ENCODE data around the gene MCRS1. TPM values are rescaled to one million over a fixed set of nuclear protein-coding genes. Genes with fewer than 3 reads are reported as not detected.

MCRS1 gene, protein sequence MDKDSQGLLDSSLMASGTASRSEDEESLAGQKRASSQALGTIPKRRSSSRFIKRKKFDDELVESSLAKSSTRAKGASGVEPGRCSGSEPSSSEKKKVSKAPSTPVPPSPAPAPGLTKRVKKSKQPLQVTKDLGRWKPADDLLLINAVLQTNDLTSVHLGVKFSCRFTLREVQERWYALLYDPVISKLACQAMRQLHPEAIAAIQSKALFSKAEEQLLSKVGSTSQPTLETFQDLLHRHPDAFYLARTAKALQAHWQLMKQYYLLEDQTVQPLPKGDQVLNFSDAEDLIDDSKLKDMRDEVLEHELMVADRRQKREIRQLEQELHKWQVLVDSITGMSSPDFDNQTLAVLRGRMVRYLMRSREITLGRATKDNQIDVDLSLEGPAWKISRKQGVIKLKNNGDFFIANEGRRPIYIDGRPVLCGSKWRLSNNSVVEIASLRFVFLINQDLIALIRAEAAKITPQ
- 100 to 1,000 TPM in 3 of 9 donors, 10 to 100 TPM in 6; 70.0 to 122 (median 88.3) TPM for total RNA-seq
- polyA plus RNA-seq: 10 to 100 TPM; 64.2 to 80.3 TPM
- long read RNA-seq, donor 1, transcript MCRS1-201 (15 exons, 1,928 nt): major isoform, 76 of 187 reads
- long read RNA-seq, donor 1, partial matches to known transcripts: 66 of 187 reads
- long read RNA-seq, donor 1, other reads (novel, unspliced or antisense): 42 of 187 reads
- long read RNA-seq, donor 2, transcript MCRS1-201 (15 exons, 1,928 nt): major isoform, 257 of 476 reads
- long read RNA-seq, donor 2, partial matches to known transcripts: 147 of 476 reads
- long read RNA-seq, donor 2, other reads (novel, unspliced or antisense): 65 of 476 reads
- long read RNA-seq, donor 3, transcript MCRS1-201 (15 exons, 1,928 nt): major isoform, 45 of 118 reads
- long read RNA-seq, donor 3, partial matches to known transcripts: 39 of 118 reads
- long read RNA-seq, donor 3, other reads (novel, unspliced or antisense): 31 of 118 reads

GRCh38 chr12:49567611-49568441 is at the start of gene MCRS1:
Gene MCRS1, minus strand, starts transcription at chr12:49568142. Its CDS starts 1,411 bp downstream, at chr12:49566731.
- Histone ChIP-seq H3K27ac (peak within 1 kb of the TSS; percentile 61 to 98 (median 94)), H3K9me3 (no peaks in the 10 kb centered on the region), H3K27me3 (no peaks in the 10 kb centered on the region), H3K4me1 (peaks cover 0 to 62% (median 43%) of the 10 kb centered on the region in 12 donors), H3K36me3 (peaks cover 0 to 26% (median 22%) of the 10 kb centered on the region in 9 donors), H3K4me3 (peak within 1 kb of the TSS; percentile 50 to 99 (median 82))
- DNase-seq: peak; percentile 88 to 92 (median 90)
- ATAC-seq: peak; percentile 65 to 89 (median 79)
- TF ChIP-seq CTCF (IDR thresholded peaks at IDR 0.05): no peak
- peak in 1 of 2 donors; percentile 65 for TF ChIP-seq POLR2A (IDR thresholded peaks at IDR 0.05)
- intact Hi-C loops (cut with DNase I): loop anchor here in 1 of 10 donors (1.0 kb wide), 1 partner anchor 55 kb away; the partner anchor contains the start of gene PRPF40B
- WGBS, 4 donors: 0 to 1% (median 0%) methylated on average over 45 to 54 of the region's 54 CpGs

- H3K36me3 ChIP-seq: no peaks in the 10 kb centered on the region
- peaks cover 0 to 5% (median 0%) of the 10 kb centered on the region in 12 donors for H3K9me3 ChIP-seq
- TF ChIP-seq CTCF (IDR thresholded peaks at IDR 0.05): no peak
- no peak for DNase-seq
- ATAC-seq: no peak
- no peak overlapping the region for H3K4me3 ChIP-seq
- peaks cover 0 to 6% (median 3%) of the 10 kb centered on the region in 12 donors for H3K4me1 ChIP-seq
- 73 to 82% (median 77%) methylated on average over 5 of the region's 5 CpGs for WGBS, 4 donors
- H3K27ac ChIP-seq: no peak overlapping the region
- intact Hi-C loops (cut with DNase I): no loop called here
- peaks cover 0 to 6% (median 0%) of the 10 kb centered on the region in 9 donors for H3K27me3 ChIP-seq
Observed at GRCh38 chr12:49616533-49617219, 48.7 kb upstream of the MCRS1 start.

GRCh38 chr12:49615725-49616124 is 47.8 kb upstream of the MCRS1 start:
- TF ChIP-seq POLR2A (IDR thresholded peaks at IDR 0.05) (no peak), CTCF (IDR thresholded peaks at IDR 0.05) (no peak)
- no peak overlapping the region for H3K27ac ChIP-seq
- peaks cover 0 to 11% (median 0%) of the 10 kb centered on the region in 12 donors for H3K9me3 ChIP-seq
- intact Hi-C loops (cut with DNase I): no loop called here
- no peaks in the 10 kb centered on the region for H3K4me1 ChIP-seq
- DNase-seq (no peak), ATAC-seq (no peak)
- H3K4me3 ChIP-seq: no peak overlapping the region
- H3K27me3 ChIP-seq: peaks cover 0 to 4% (median 0%) of the 10 kb centered on the region in 9 donors
- H3K36me3 ChIP-seq: no peaks in the 10 kb centered on the region
- WGBS, 4 donors: 89 to 98% (median 94%) methylated on average over 7 of the region's 7 CpGs
